Fibroblast of lung (primary cell): ENCODE data around the gene CCL7. TPM values are rescaled to one million over a fixed set of nuclear protein-coding genes. Genes with fewer than 3 reads are reported as not detected.

Experiments used
- DNase-seq, 2 donors: peaks; one replicate each; pipeline versions ENCODE4 v3.0.0 to v3.0.0-alpha.2; 2010; ENCODE audit warnings: low read depth in 2 of 2
- H2AFZ ChIP-seq: 2 replicates; pipeline ENCODE4 v1.5.1; 2012; ENCODE audit warnings: low read length, control low read depth, inconsistent platforms
- H3K27ac ChIP-seq: 2 replicates; pipeline ENCODE4 v1.5.1; 2011; ENCODE audit warnings: low read length, control low read depth; ENCODE audit not compliant: insufficient read depth
- H3K27me3 ChIP-seq: 2 replicates; pipeline ENCODE4 v1.5.1; 2011; ENCODE audit warnings: mild to moderate bottlenecking, low read length; ENCODE audit not compliant: control insufficient read depth, insufficient read depth
- H3K36me3 ChIP-seq: 2 replicates; pipeline ENCODE4 v1.5.1; 2011; ENCODE audit warnings: low read length; ENCODE audit not compliant: control insufficient read depth, insufficient read depth
- H3K4me1 ChIP-seq: 2 replicates; pipeline ENCODE4 v1.5.1; 2011; ENCODE audit warnings: low read length; ENCODE audit not compliant: control insufficient read depth, insufficient read depth; ENCODE audit errors: extremely low read depth
- H3K4me2 ChIP-seq: 2 replicates; pipeline ENCODE4 v1.5.1; 2011; ENCODE audit warnings: low read length, control low read depth; ENCODE audit not compliant: insufficient read depth; ENCODE audit errors: extremely low read depth
- H3K4me3 ChIP-seq, 4 experiments: fragments of 200-600 bp in 1 of 4; sonication (generic) in 1 of 4; replicated peaks in 1 of 4; 2 replicates each; pipeline ENCODE4 v1.5.1; 2011 to 2016; ENCODE audit warnings: low read length in 4 of 4, low read depth in 3 of 4, mild to moderate bottlenecking in 3 of 4, control low read depth in 2 of 4, inconsistent platforms in 1 of 4, mixed read lengths in 1 of 4; ENCODE audit not compliant: insufficient read depth in 1 of 4; ENCODE audit errors: control extremely low read depth in 1 of 4
- H3K79me2 ChIP-seq: 2 replicates; pipeline ENCODE4 v1.5.1; 2012; ENCODE audit warnings: mild to moderate bottlenecking, low read length, inconsistent platforms; ENCODE audit not compliant: control insufficient read depth, insufficient read depth
- H3K9ac ChIP-seq: 2 replicates; pipeline ENCODE4 v1.5.1; 2011; ENCODE audit warnings: mild to moderate bottlenecking, low read length, control low read depth; ENCODE audit not compliant: insufficient read depth
- H3K9me3 ChIP-seq: 2 replicates; pipeline ENCODE4 v1.5.1; 2012; ENCODE audit warnings: low read depth, low read length; ENCODE audit not compliant: control insufficient read depth, insufficient read depth
- H4K20me1 ChIP-seq: 2 replicates; pipeline ENCODE4 v1.5.1; 2011; ENCODE audit warnings: low read length; ENCODE audit not compliant: control insufficient read depth, insufficient read depth; ENCODE audit errors: extremely low read depth
- CTCF ChIP-seq, 2 donors: IDR thresholded peaks in 1 of 2; conservative IDR thresholded peaks in 1 of 2; 1 replicate in 1 of 2; 2 replicates in 1 of 2; pipeline ENCODE4 v1.5.1; 2011 to 2012; ENCODE audit warnings: low read length in 2 of 2, control low read depth in 1 of 2, inconsistent platforms in 1 of 2, low read depth in 1 of 2, mild to moderate bottlenecking in 1 of 2
- EZH2 ChIP-seq: IDR thresholded peaks from 2 replicates; pipeline ENCODE4 v1.5.1; 2012; ENCODE audit warnings: low read length, control low read depth, mild to moderate bottlenecking; ENCODE audit errors: missing control alignments
- polyA plus RNA-seq, 2 donors: library from polyadenylated mRNA; depleted of rRNA in 1 of 2; stranded (reverse) in 1 of 2; unstranded in 1 of 2; fragments of >200 nt; gene quantifications; 2 replicates each; pipeline ENCODE4 v1.2.1, GENCODE V29; 2011 to 2012; ENCODE audit warnings: missing spikeins in 1 of 2
- total RNA-seq: library from RNA; depleted of rRNA; stranded (reverse); fragments of >200 nt; gene quantifications from 2 replicates; pipeline ENCODE4 v1.2.1, GENCODE V29; 2014

CCL7 gene
- total and polyA plus RNA-seq, 2 donors (not counting 1 experiment from before 2014, with no cell fraction given) = 0.33 to 0.81 TPM

GRCh38 chr17:34236281-34236892 lies 33.6 kb upstream of the CCL7 start:
- Histone ChIP-seq H3K4me3 (no peak overlapping the region), H3K27me3 (no peaks in the 10 kb centered on the region), H3K4me2 (no peak overlapping the region), H3K9ac (no peak overlapping the region), H3K27ac (no peak overlapping the region), H3K4me1 (no peaks in the 10 kb centered on the region), H3K79me2 (no peaks in the 10 kb centered on the region), H3K36me3 (no peaks in the 10 kb centered on the region), H3K9me3 (no peaks in the 10 kb centered on the region), H4K20me1 (no peaks in the 10 kb centered on the region), H2AFZ (no peak overlapping the region)
- no peak for DNase-seq
- TF ChIP-seq CTCF (conservative IDR thresholded peaks at IDR 0.05 in 1 of 2, IDR thresholded peaks at IDR 0.05 in 1 of 2; ENCODE audit: low read depth in 1 of 2, low read length in 2 of 2) (no peak), EZH2 (no peak)

- Histone ChIP-seq H3K27ac (no peak overlapping the region), H3K9me3 (no peaks in the 10 kb centered on the region), H4K20me1 (no peaks in the 10 kb centered on the region), H3K27me3 (no peaks in the 10 kb centered on the region), H3K4me1 (no peaks in the 10 kb centered on the region), H3K9ac (no peak overlapping the region), H3K36me3 (no peaks in the 10 kb centered on the region), H3K79me2 (no peaks in the 10 kb centered on the region), H3K4me2 (no peak overlapping the region), H3K4me3 (no peak overlapping the region), H2AFZ (no peak overlapping the region)
- no peak for TF ChIP-seq EZH2
- TF ChIP-seq CTCF (conservative IDR thresholded peaks at IDR 0.05 in 1 of 2, IDR thresholded peaks at IDR 0.05 in 1 of 2; ENCODE audit: low read depth in 1 of 2, low read length in 2 of 2) = no peak
- DNase-seq = no peak
Observed at GRCh38 chr17:34237458-34237857, 32.6 kb upstream of the CCL7 start.

- Histone ChIP-seq H3K4me2 (no peak overlapping the region), H3K4me3 (no peak overlapping the region), H3K79me2 (no peaks in the 10 kb centered on the region), H3K9ac (no peak overlapping the region), H3K36me3 (no peaks in the 10 kb centered on the region), H3K27ac (no peak overlapping the region), H2AFZ (no peak overlapping the region), H3K27me3 (no peaks in the 10 kb centered on the region), H4K20me1 (no peaks in the 10 kb centered on the region), H3K9me3 (no peaks in the 10 kb centered on the region), H3K4me1 (no peaks in the 10 kb centered on the region)
- peak in 1 of 2 donors; percentile 49 for DNase-seq
- TF ChIP-seq EZH2 (no peak), CTCF (conservative IDR thresholded peaks at IDR 0.05 in 1 of 2, IDR thresholded peaks at IDR 0.05 in 1 of 2; ENCODE audit: low read depth in 1 of 2, low read length in 2 of 2) (no peak)
Observed at GRCh38 chr17:34241062-34241461, 29.0 kb upstream of the CCL7 start.
